ENCODE results near the gene SLC44A1.

The SLC44A1 gene

DNA sequence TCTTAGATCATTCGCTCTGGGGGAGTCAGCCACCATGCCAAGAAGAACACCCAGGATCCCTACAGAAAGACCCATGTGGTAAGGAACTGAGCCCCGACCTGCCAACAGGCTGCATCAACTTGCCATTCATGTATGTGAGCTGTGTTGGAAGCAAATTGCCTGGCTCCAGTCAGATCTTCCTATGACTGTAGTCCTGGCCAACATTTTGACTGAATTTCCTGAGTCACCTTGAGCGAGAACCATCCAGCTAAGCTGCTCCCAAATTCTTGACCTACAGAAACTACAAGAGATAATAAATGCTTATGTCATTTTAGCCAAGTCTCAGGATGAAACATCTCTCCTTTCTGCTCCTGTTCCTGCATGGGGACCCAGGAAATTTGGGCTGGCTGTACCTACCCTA is 40.0 kb upstream of the SLC44A1 start:
- H3K4ac ChIP-seq (ENCODE audit: low read depth in 1 of 2, low read length in 2 of 2): no peak overlapping the region
- H3K9me3 ChIP-seq (ENCODE audit: control insufficient read depth, low read length): no peaks in the 10 kb centered on the region
- H2AK5ac ChIP-seq (ENCODE audit: low read length, severe bottlenecking): no peak overlapping the region
- no peak overlapping the region for H3K14ac ChIP-seq (ENCODE audit: low read length in 2 of 2)
- H2BK5ac ChIP-seq (ENCODE audit: low read depth, low read length, poor library complexity, severe bottlenecking): no peak overlapping the region
- H3K23ac ChIP-seq (ENCODE audit: low read length in 2 of 2): no peak overlapping the region
- no peak overlapping the region for H2BK15ac ChIP-seq (ENCODE audit: low read depth, poor library complexity, severe bottlenecking)
- no peak overlapping the region for H3K4me2 ChIP-seq (ENCODE audit: low read length, poor library complexity, severe bottlenecking)
- H3K36me3 ChIP-seq (ENCODE audit: control insufficient read depth in 1 of 2, insufficient read depth in 2 of 2, low read depth in 1 of 2, low read length in 2 of 2): no peaks in the 10 kb centered on the region
- H3K18ac ChIP-seq (ENCODE audit: low read depth in 1 of 2, low read length in 2 of 2): no peak overlapping the region
- H4K91ac ChIP-seq (ENCODE audit: low read length): no peak overlapping the region
- H3K4me3 ChIP-seq (ENCODE audit: insufficient read depth in 1 of 2, low read depth in 1 of 2, low read length in 2 of 2): no peak overlapping the region
- no peak overlapping the region for H2BK12ac ChIP-seq (ENCODE audit: low read length in 2 of 2)
- no peak overlapping the region for H2AFZ ChIP-seq (ENCODE audit: low read depth, low read length)
- no peaks in the 10 kb centered on the region for H3K27me3 ChIP-seq (ENCODE audit: control insufficient read depth in 1 of 2, insufficient read depth in 1 of 2, low read length in 2 of 2)
- H3K9ac ChIP-seq (ENCODE audit: low read length): no peak overlapping the region
- no peak overlapping the region for H4K8ac ChIP-seq (ENCODE audit: low read length)
- H3K79me1 ChIP-seq (replicated peaks; ENCODE audit: low read length, poor library complexity, severe bottlenecking): no peaks in the 10 kb centered on the region
- WGBS: 84% methylated on average over 3 of the region's 3 CpGs
- no peak for DNase-seq
- no peak overlapping the region for H2BK120ac ChIP-seq (ENCODE audit: low read depth, low read length)
- H3K4me1 ChIP-seq (ENCODE audit: control insufficient read depth, insufficient read depth, low read depth, low read length): no peaks in the 10 kb centered on the region
- H3K27ac ChIP-seq (ENCODE audit: low read length, poor library complexity, severe bottlenecking): no peak overlapping the region

DNA sequence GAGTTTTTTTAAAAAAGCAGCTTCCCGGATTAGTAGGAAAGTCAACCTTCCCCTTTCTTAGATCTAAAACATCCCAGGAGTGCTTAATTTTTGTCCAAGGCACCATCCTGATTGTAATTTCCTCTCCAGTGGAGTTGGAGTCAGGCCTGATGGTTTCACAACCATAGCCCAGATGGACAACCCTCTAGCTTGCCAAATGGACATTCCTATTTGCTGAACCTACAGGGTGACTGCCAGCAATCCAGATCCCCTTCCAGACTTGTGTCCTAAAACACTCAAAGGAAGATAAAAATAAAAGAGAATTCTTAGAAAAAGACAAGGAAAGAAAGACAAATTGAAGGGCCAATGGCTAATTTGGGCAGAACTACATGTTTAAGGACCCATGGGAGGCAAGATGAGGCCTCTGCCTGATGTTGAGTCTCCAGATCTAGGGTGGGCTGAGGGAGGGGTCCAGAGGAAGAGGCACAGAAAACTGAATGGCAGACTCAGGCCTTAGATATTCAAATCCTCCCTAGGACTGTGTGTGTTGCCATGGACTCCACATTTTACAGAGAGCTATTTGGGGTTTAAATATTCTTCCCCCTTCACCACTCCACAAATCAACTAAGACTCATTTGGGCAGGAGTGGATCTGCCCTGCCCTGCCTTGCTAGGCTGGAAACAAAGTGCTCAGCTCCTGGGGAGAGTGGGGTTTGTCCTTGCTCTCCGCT is 38.5 kb upstream of the SLC44A1 start:
- no peaks in the 10 kb centered on the region for H3K79me1 ChIP-seq (replicated peaks; ENCODE audit: low read length, poor library complexity, severe bottlenecking)
- peak overlapping the region; percentile 85 for H3K9ac ChIP-seq (ENCODE audit: low read length)
- H3K23ac ChIP-seq (ENCODE audit: low read length in 2 of 2): no peak overlapping the region
- no peak overlapping the region for H2AK5ac ChIP-seq (ENCODE audit: low read length, severe bottlenecking)
- 100% methylated on average over 2 of the region's 2 CpGs for WGBS
- no peak overlapping the region for H2BK5ac ChIP-seq (ENCODE audit: low read depth, low read length, poor library complexity, severe bottlenecking)
- H3K9me3 ChIP-seq (ENCODE audit: control insufficient read depth, low read length): no peaks in the 10 kb centered on the region
- H3K18ac ChIP-seq (ENCODE audit: low read depth in 1 of 2, low read length in 2 of 2): no peak overlapping the region
- no peak overlapping the region for H2AFZ ChIP-seq (ENCODE audit: low read depth, low read length)
- no peaks in the 10 kb centered on the region for H3K4me1 ChIP-seq (ENCODE audit: control insufficient read depth, insufficient read depth, low read depth, low read length)
- no peak overlapping the region for H2BK15ac ChIP-seq (ENCODE audit: low read depth, poor library complexity, severe bottlenecking)
- no peak overlapping the region for H3K27ac ChIP-seq (ENCODE audit: low read length, poor library complexity, severe bottlenecking)
- no peaks in the 10 kb centered on the region for H3K27me3 ChIP-seq (ENCODE audit: control insufficient read depth in 1 of 2, insufficient read depth in 1 of 2, low read length in 2 of 2)
- H3K36me3 ChIP-seq (ENCODE audit: control insufficient read depth in 1 of 2, insufficient read depth in 2 of 2, low read depth in 1 of 2, low read length in 2 of 2): no peaks in the 10 kb centered on the region
- no peak overlapping the region for H4K91ac ChIP-seq (ENCODE audit: low read length)
- peak overlapping the region in 1 of 2 experiments; percentile 15 for H3K4ac ChIP-seq (ENCODE audit: low read depth in 1 of 2, low read length in 2 of 2)
- H2BK12ac ChIP-seq (ENCODE audit: low read length in 2 of 2): no peak overlapping the region
- H3K4me3 ChIP-seq (ENCODE audit: insufficient read depth in 1 of 2, low read depth in 1 of 2, low read length in 2 of 2): peak overlapping the region in 1 of 2 experiments; percentile 40
- DNase-seq: no peak
- H2BK120ac ChIP-seq (ENCODE audit: low read depth, low read length): no peak overlapping the region
- H3K14ac ChIP-seq (ENCODE audit: low read length in 2 of 2): no peak overlapping the region
- no peak overlapping the region for H4K8ac ChIP-seq (ENCODE audit: low read length)
- no peak overlapping the region for H3K4me2 ChIP-seq (ENCODE audit: low read length, poor library complexity, severe bottlenecking)

DNA sequence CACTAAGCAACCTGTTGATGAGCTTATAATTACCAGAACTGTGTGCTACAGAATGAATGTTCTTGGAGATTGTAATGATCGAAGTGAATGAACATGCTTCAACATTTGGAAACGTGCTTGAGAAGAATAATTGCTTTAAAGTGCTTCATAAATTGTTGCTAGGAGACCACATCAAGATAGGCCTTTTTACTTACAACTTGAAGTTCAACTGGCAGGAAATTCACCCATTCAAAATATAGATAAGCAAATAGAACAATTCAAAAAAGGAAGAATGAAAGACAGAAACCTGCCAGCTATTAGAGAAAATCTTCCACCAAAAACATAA is 38.0 kb upstream of the SLC44A1 start:
- Histone ChIP-seq H4K8ac (ENCODE audit: low read length) (no peak overlapping the region), H2BK5ac (ENCODE audit: low read depth, low read length, poor library complexity, severe bottlenecking) (no peak overlapping the region), H2AFZ (ENCODE audit: low read depth, low read length) (no peak overlapping the region), H3K14ac (ENCODE audit: low read length in 2 of 2) (no peak overlapping the region), H3K4me1 (ENCODE audit: control insufficient read depth, insufficient read depth, low read depth, low read length) (no peaks in the 10 kb centered on the region), H3K36me3 (ENCODE audit: control insufficient read depth in 1 of 2, insufficient read depth in 2 of 2, low read depth in 1 of 2, low read length in 2 of 2) (no peaks in the 10 kb centered on the region), H2BK15ac (ENCODE audit: low read depth, poor library complexity, severe bottlenecking) (no peak overlapping the region), H4K91ac (ENCODE audit: low read length) (no peak overlapping the region), H2AK5ac (ENCODE audit: low read length, severe bottlenecking) (no peak overlapping the region), H2BK12ac (ENCODE audit: low read length in 2 of 2) (no peak overlapping the region), H3K27me3 (ENCODE audit: control insufficient read depth in 1 of 2, insufficient read depth in 1 of 2, low read length in 2 of 2) (no peaks in the 10 kb centered on the region), H3K23ac (ENCODE audit: low read length in 2 of 2) (no peak overlapping the region), H3K9me3 (ENCODE audit: control insufficient read depth, low read length) (no peaks in the 10 kb centered on the region), H2BK120ac (ENCODE audit: low read depth, low read length) (no peak overlapping the region), H3K4ac (ENCODE audit: low read depth in 1 of 2, low read length in 2 of 2) (no peak overlapping the region), H3K27ac (ENCODE audit: low read length, poor library complexity, severe bottlenecking) (no peak overlapping the region), H3K79me1 (replicated peaks; ENCODE audit: low read length, poor library complexity, severe bottlenecking) (no peaks in the 10 kb centered on the region), H3K9ac (ENCODE audit: low read length) (peak overlapping the region; percentile 85), H3K18ac (ENCODE audit: low read depth in 1 of 2, low read length in 2 of 2) (no peak overlapping the region), H3K4me2 (ENCODE audit: low read length, poor library complexity, severe bottlenecking) (no peak overlapping the region), H3K4me3 (ENCODE audit: insufficient read depth in 1 of 2, low read depth in 1 of 2, low read length in 2 of 2) (peak overlapping the region in 1 of 2 experiments; percentile 40)
- no peak for DNase-seq
- 88% methylated on average over 1 of the region's 2 CpGs for WGBS

GRCh38 chr9:105206821-105207699 is 37.4 kb upstream of the SLC44A1 start:
- H2BK120ac ChIP-seq (ENCODE audit: low read depth, low read length): no peak overlapping the region
- no peak for DNase-seq
- no peak overlapping the region for H3K23ac ChIP-seq (ENCODE audit: low read length in 2 of 2)
- H3K36me3 ChIP-seq (ENCODE audit: control insufficient read depth in 1 of 2, insufficient read depth in 2 of 2, low read depth in 1 of 2, low read length in 2 of 2): no peaks in the 10 kb centered on the region
- H3K4me3 ChIP-seq (ENCODE audit: insufficient read depth in 1 of 2, low read depth in 1 of 2, low read length in 2 of 2): peak overlapping the region in 1 of 2 experiments; percentile 40
- no peak overlapping the region for H3K18ac ChIP-seq (ENCODE audit: low read depth in 1 of 2, low read length in 2 of 2)
- H4K91ac ChIP-seq (ENCODE audit: low read length): no peak overlapping the region
- no peak overlapping the region for H3K27ac ChIP-seq (ENCODE audit: low read length, poor library complexity, severe bottlenecking)
- no peak overlapping the region for H3K4ac ChIP-seq (ENCODE audit: low read depth in 1 of 2, low read length in 2 of 2)
- no peak overlapping the region for H3K14ac ChIP-seq (ENCODE audit: low read length in 2 of 2)
- no peak overlapping the region for H2AK5ac ChIP-seq (ENCODE audit: low read length, severe bottlenecking)
- H2BK5ac ChIP-seq (ENCODE audit: low read depth, low read length, poor library complexity, severe bottlenecking): no peak overlapping the region
- no peaks in the 10 kb centered on the region for H3K27me3 ChIP-seq (ENCODE audit: control insufficient read depth in 1 of 2, insufficient read depth in 1 of 2, low read length in 2 of 2)
- no peak overlapping the region for H2AFZ ChIP-seq (ENCODE audit: low read depth, low read length)
- no peak overlapping the region for H3K4me2 ChIP-seq (ENCODE audit: low read length, poor library complexity, severe bottlenecking)
- no peaks in the 10 kb centered on the region for H3K79me1 ChIP-seq (replicated peaks; ENCODE audit: low read length, poor library complexity, severe bottlenecking)
- 80% methylated on average over 6 of the region's 6 CpGs for WGBS
- H3K9me3 ChIP-seq (ENCODE audit: control insufficient read depth, low read length): no peaks in the 10 kb centered on the region
- H4K8ac ChIP-seq (ENCODE audit: low read length): no peak overlapping the region
- no peak overlapping the region for H2BK12ac ChIP-seq (ENCODE audit: low read length in 2 of 2)
- H2BK15ac ChIP-seq (ENCODE audit: low read depth, poor library complexity, severe bottlenecking): no peak overlapping the region
- H3K4me1 ChIP-seq (ENCODE audit: control insufficient read depth, insufficient read depth, low read depth, low read length): no peaks in the 10 kb centered on the region
- H3K9ac ChIP-seq (ENCODE audit: low read length): peak overlapping the region; percentile 85

All from mesenchymal stem cell (in vitro differentiated cells and primary cell).